A549 treated with ZK216348 at 1 μM for 4 hours (cell line): ENCODE results near the gene CAMK2D. TPM values are rescaled to one million over a fixed set of nuclear protein-coding genes. Genes with fewer than 3 reads are reported as not detected.

Source experiments
- total RNA-seq: library from RNA; stranded (reverse); fragments of 200-300 nt; extraction: Qiagen RNA extraction; gene quantifications from 5 replicates; pipeline ENCODE4 v1.2.3, GENCODE V29; 2022; ENCODE audit warnings: low read depth

CAMK2D gene
- total RNA-seq = 11.0 to 15.8 TPM (median 14.5 TPM) in 5 replicates

DNA sequence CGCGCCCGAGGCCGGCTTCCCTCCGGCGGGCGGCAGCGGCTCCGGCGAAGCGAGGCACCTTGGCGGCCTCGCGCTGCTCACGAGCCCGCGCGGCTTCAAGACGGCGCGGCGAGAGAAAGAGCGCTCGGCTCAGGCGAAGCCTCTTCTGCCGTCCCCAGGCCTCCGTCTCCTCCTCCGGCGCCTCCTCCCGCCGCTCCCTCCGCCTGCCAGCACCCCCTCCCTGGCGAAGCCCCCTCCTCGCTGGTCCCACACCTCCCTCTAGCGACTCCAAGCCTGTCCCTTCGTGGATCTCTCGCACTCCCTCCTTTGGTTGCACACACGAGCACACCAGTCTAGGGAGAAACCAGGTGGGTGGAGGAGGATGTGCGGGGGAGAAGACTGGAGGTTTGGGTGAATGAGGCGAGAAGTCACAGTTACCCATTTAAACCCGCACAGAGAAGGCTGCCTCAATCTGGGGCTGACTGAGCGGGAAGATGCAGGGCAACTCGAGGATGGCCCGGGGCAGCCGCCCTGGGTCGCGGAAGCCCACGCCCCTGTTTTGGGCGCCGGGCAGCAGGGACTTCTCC lies at the start of gene CAMK2D:
Gene CAMK2D (minus strand): TSS at position 119 of the 566 bp plus-strand sequence. CDS start 670 bp downstream, outside the sequence.

Other genes with a start within 250 kb of the CAMK2D start
- 4.7 to 5.2 TPM (median 4.8 TPM) in 5 replicates for gene ARSJ, start 217.9 kb upstream of the CAMK2D start, total RNA-seq